NCI-H2196 (cell line): ENCODE data around the gene LMNTD2.
"Not testable (repeated sequence)": the region's sequence is repeated elsewhere in the genome, so short reads cannot be mapped to it uniquely, and the experiment has no call there.

ENCODE experiments used
- DNase-seq: peaks from one replicate; lab custom pipeline; 2025; ENCODE audit not compliant: unreplicated experiment; lab: John Stamatoyannopoulos, UW

The LMNTD2 gene

DNA sequence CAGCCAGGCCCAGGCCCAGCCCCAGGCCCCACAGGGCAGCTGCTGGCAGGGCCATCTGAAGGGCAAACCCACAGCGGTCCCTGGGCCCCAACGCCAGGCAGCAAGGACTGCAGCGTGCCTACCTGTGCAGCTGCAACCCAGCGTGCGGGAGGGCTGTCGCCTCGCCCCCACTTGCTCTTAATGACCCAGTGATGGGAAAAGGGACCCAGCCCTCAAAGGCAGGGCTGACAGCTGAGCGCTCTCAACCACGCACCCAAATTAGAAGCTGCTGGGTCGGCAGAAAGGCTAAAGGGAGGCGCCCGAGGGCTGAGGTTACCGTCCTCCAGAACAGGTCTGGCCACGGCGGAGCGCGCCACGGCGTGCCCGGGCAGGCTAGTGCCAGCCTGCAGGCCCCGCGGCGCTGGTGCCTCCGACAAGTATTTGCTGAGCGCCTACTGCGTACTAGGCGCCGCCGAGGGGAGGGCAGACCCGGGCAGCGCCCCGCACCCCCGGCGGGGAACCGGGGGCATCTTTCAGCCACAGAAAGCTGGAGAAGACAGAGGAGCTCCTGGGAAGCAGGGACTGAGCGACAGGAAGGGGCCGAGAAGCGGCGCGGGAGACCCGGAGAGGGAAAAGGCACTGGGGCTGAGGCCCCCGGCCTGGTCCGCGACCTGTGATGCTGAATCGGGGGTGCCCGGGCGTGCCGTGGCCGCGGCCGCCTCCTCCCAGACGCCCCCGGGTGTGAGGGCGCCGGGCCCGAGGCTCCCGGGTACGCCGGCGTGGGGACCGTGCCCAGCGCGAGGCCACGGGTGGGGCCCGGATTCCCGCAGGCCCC lies 25.9 kb downstream of the LMNTD2 start:
- DNase-seq = peak; percentile 58

DNA sequence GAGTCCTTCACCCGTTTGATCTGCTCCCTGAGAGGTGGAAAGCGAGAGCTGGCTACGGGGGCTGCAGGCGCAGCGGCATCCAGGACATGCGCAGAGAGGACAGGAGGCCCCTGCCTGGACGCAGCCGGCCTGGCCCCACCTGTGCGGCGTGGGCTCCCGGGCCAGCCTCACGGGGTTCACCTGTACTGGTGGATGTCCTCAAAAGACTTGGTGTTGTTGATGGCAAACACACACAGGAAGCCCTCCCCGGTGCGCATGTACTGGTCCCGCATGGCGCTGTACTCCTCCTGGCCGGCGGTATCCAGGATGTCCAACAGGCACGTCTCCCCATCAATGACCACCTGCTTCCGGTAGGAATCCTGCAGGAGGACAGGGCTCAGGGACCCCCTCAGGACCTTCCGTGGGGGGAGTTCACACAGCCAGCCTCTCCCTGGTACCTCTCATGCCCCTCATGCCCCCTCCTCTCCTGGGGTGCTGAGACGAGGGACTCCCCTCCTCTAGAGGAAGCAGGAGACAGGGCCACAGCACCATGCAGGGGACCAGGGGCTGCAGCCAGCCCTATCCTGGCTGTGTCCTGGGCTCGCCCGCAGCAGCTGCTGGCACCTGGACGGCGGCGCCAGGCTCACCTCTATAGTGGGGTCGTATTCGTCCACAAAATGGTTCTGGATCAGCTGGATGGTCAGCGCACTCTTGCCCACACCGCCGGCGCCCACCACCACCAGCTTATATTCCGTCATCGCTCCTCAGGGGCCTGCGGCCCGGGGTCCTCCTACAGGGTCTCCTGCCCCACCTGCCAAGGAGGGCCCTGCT lies 26.7 kb downstream of the LMNTD2 start:
- DNase-seq = no peak

DNA sequence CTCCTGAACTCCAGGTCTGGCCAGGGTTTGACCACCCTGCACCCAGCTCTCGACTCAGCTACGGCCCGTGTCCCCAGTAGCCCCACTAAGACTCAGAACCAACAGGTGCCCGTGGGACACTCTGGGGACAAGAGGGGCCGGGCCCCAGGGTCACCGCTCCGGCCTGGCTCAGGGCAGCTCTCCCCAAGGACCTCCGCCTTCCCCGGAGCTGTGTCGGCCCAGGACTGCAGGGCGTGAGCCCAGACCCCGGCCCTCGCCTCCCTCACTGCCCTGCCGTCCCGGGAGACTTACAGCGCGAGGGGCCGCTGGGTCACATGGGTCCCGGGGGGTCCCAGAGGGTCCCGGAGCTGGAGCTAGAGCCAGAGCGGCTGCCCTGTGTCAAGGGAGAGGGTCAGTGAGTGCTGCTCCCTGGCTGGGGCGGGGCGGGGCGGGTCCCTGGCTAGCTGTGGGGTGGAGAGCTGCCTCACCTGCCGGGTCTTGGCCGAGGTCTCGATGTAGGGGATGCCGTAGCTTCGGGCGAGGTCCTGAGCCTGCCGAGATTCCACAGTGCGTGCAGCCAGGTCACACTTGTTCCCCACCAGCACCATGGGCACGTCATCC lies 27.5 kb downstream of the LMNTD2 start:
- DNase-seq = no peak

GRCh38 chr11:532527-532985 lies 28.0 kb downstream of the LMNTD2 start:
- DNase-seq = no peak

GRCh38 chr11:531919-532526 lies 28.5 kb downstream of the LMNTD2 start:
- DNase-seq = no peak

- no peak for DNase-seq
These were observed 29.3 kb downstream of the LMNTD2 start for GRCh38 chr11:530960-531831.

DNA sequence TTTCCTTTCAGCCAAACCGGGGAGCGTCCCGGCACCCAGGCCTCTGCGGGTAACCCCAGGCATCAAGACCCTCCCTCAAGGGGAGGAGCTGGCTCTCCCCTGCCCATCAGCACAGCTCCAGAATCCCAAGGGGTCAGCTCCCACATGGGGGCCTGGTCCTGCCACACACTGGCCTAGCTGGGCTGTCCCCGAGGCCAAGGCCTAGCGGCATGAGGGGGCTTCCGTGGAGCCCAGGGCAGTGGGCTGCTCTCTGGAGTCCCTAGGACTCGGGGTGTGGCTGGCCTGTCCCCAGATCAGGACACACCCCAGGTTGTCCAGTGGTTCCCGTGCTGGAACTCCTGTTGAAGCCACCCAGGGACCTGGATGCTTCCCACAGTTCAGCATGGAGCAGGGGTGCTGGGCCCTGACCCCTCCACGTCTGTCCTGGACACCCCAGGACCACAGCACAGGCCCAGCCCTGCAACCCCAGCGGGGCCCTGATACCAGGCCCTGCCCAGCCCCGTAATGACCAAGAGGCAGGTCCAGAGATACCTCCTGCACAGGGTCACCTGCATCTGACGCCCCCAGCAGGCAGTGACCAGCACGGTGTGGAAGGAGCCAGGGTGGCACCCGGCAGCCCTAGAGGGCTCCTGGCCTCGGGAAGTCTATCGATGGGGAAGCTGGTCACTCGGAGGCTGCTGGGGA lies 30.7 kb downstream of the LMNTD2 start:
- DNase-seq = no peak

DNA sequence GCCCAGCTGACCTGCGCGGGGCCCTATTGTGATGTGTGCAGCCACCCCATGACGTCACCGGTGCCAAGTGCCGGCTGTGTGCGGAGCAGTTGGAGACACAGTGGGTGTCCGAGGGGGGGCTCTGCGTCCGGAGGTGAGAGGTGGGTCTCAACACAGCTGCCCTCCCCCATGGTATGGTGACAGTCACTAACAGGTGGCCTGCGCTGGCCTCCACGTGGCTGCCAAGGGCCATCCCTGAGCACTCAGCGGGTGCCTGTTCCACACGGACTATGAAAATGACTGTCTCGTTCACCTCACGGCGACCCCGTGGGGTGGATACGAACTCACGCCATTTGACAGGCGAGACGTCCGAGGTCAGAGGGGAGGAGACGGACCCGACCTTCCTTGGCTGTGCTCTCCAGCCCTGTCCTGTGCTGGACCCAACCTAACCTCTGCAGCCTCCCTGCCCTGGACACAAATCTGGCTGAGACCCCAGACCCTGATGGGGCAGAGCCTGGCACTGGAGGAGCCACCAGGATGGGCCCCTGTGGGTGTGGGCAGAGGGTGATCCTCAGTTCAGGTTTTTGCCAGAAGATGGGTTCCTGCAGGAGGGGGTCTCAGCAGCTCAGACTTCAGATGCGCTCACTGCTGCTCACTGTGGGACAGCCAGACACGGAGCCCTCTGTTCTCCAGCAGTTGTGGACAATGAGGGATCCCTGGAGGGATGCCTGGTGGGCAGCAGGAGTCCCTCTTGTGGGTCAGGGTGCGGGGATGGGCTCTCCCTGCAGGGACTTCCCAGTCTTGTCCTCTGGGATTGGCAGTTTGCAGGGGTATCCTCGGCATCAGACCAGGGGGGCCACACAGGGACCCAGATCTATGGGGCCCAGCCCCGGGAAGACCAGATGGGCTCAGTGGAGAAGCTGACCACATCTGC lies 31.5 kb downstream of the LMNTD2 start:
- no peak for DNase-seq

- DNase-seq = no peak
These were observed 32.2 kb downstream of the LMNTD2 start for GRCh38 chr11:528166-528814.

DNA sequence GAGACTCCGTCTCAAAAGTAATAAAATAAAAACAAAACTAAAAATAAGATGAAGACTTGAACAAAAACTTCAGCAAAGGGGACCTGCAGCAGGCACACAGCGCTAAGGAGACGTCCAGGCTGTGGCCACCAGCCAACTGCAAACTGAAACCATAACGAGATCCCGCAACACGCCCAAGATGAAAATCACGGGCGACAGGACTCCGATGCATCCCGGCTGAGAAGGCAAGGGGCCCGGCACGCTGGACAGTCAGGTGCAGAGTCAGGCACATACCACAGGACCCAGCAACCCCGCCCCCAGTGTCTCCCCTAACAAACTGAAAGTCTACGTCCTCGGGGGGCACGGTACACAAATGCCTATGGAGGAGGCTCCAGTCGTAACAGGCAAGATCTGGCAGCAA lies 34.3 kb downstream of the LMNTD2 start:
- DNase-seq = no peak

- no peak for DNase-seq
These were observed 39.3 kb downstream of the LMNTD2 start for GRCh38 chr11:521177-521688.

DNA sequence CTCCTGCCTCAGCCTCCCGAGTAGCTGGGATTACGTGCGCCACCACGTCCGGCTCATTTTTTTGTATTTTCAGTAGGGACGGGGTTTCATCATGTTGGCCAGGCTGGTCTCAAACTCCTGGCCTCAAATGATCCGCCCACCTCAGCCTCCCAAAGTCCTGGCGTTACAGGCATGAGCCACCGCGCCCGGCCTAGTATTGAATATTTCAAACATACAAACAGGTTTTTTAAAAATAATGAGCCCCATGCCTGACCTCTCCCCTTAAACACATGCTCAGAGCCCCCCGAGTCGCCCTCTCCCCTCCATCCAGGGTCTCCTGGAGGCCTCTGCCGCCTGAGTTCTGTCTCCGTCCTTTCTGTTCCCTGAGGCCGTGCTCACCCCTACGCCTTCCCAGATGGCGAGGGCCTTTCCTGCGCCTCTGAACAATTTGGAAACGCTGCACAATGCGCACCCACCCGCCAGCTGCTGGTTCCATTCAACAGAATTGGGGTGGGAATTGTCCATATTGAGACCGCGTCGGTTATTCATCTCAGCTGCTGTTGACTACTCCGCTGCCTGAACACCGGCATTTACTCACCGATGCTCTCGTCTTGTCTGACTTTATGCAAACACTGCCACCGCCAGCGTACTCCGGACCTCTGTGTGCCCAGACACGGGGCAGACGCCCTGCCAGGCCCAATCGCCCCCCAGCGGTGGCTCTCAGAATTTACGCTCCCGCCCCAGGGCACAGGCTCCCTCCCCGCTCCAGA lies 39.9 kb downstream of the LMNTD2 start:
- DNase-seq = no peak

DNA sequence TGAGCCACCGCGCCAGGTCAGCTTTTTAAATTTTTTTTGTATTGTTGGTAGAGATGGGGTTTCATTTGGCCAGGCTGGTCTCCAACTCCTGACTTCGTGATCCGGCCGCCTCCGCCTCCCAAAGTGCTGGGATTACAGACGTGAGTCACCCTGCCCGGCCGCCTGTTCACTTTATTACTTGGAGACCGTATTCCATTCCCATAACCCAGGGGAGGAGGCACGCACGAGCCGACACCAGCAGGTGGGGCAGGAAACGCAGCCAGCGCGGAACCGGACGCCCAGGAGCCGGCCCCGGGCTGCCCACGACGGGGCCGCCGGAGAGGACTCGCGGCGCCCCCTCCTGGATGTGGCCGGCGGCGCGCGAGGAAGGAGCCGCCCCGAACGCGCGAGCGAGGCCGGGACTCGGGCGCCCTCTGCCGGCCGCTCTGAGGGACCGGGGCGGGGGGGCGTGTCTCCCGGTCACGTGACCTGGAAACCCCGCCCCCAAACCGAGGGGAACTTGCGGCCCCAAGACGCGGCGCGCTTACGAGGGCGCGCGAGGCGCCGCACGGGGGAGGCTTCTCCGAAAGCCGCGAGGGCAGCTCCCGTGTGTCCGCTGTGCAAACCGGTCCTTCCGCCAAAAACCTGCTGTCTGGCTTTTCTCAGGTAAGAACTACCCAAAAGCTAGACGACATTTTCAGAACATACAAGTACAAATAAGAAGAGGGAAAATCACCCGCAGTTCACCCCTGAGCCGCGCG lies 41.9 kb downstream of the LMNTD2 start:
- DNase-seq = no peak

DNA sequence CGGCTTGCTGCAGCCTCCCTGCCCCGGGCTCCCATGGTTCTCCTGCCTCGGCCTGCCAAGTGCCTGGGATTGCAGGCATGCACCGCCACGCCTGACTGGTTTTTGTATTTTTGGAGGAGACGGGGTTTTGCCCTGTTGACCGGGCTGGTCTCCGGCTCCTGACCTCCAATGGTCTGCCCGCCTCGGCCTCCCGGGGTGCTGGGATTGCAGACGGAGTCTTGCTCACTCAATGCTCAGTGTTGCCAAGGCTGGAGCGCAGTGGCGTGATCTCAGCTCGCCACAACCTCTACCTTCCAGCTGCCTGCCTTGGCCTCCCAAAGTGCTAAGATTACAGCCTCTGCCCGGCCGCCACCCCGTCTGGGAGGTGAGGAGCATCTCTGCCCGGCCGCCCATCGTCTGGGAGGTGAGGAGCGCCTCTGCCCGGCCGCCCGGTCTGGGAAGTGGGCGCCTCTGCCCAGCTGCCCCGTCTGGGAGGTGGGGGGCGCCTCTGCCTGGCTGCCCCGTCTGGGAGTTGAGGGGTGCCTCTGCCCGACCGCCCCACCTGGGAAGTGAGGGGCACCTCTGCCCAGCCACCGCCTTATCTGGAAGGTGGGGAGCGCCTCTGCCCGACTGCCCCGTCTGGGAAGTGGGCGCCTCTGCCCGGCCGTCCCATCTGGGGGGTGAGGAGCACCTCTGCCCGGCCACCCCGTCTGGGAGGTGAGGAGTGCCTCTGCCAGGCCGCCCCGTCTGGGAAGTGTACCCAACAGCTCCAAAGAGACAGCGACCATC lies 43.4 kb downstream of the LMNTD2 start:
- DNase-seq = not testable (repeated sequence)

DNA sequence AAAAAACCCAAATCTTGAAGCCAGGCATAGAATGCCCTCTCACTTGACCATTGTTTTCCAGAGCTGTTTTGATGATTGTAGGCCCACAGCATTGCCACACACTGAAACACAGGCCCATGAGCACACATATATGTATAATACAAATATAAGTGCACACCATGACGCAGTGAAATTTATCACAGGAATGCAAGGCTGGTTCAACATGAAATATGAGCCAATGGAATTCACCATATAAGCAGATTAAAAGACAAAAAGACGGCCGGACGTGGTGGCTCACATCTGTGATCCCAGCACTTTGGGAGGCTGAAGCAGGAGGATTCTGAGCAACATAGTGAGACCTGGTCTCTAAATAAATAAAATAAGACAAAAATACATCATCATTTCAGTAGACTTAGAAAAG lies 44.1 kb downstream of the LMNTD2 start:
- no peak for DNase-seq

DNA sequence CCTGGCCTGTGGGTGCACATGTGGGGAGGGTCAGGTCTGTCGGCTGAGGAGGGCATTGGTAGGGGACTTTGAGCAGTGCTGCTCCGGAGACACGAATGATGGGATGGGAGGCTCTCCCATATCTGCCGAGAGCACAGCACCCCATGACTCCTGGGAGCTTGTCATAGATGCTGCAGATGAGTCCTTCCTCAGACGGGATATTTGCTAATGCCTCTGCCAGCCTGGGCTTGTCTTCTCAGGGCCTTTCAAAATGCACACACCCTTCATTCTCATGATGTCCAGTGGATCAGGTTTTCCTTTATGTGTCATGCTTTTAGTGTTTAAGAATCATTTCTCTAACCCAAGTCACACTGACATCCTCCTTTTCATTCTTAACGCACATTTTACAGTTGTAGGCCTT lies 45.4 kb downstream of the LMNTD2 start:
- DNase-seq = no peak
